AG09319 (cell line): ENCODE data around the gene PAM.

Experiments used
- DNase-seq: peaks from one replicate; pipeline ENCODE4 v3.0.0-alpha.2; 2010; ENCODE audit warnings: low read depth; ENCODE audit errors: extremely low read depth
- CTCF ChIP-seq: IDR thresholded peaks from 2 replicates; pipeline ENCODE4 v1.5.1; 2011; ENCODE audit warnings: low read depth, mild to moderate bottlenecking, inconsistent platforms, low read length, moderate library complexity

Gene PAM

GRCh38 chr5:102956599-102956998 is 201.5 kb downstream of the PAM start:
- DNase-seq: no peak
- TF ChIP-seq CTCF: no peak

GRCh38 chr5:102957141-102957540 is 202.0 kb downstream of the PAM start:
- no peak for DNase-seq
- TF ChIP-seq CTCF: no peak

- no peak for DNase-seq
- no peak for TF ChIP-seq CTCF
These were observed 203.4 kb downstream of the PAM start for GRCh38 chr5:102958481-102959011.

GRCh38 chr5:102959055-102959454 is 203.9 kb downstream of the PAM start:
- peak; percentile 41 for DNase-seq
- no peak for TF ChIP-seq CTCF

DNA sequence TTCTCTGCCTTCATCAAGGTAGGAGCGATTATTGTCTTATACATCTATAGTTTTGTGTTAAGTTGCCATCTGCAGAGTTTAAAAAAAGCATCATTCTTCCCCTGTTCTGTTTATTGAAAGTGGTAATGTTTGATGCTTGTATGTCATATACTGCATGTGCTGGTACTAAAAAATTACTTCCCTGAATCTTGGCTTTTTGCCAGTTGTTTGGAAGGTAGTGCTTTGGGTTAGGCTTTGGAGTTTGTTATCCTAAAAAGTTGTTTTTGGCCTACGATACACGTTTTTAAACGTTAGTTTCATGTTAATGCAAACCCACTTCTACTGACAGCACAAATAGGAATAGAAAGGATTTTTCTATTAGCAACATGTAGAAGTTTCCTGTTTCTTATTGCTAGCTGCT is 206.6 kb downstream of the PAM start:
- TF ChIP-seq CTCF: no peak
- DNase-seq: no peak

- TF ChIP-seq CTCF: no peak
- no peak for DNase-seq
These were observed 210.5 kb downstream of the PAM start for GRCh38 chr5:102965653-102966052.

- no peak for TF ChIP-seq CTCF
- DNase-seq: no peak
These were observed 214.5 kb downstream of the PAM start for GRCh38 chr5:102969641-102970040.
